GM06990 (cell line): Measurements from ENCODE around the gene FYB1.

Experiments used
- DNase-seq: peaks from one replicate; pipeline ENCODE4 v3.0.0-alpha.2; 2011; ENCODE audit not compliant: insufficient read length; ENCODE audit errors: extremely low read depth
- H3K27me3 ChIP-seq: replicated peaks from 2 replicates; pipeline ENCODE4 v1.6.0; 2011; ENCODE audit warnings: low read length; ENCODE audit not compliant: control insufficient read depth, insufficient read depth
- H3K36me3 ChIP-seq: 2 replicates; pipeline ENCODE4 v1.5.1; 2011; ENCODE audit warnings: low read length; ENCODE audit not compliant: control insufficient read depth, insufficient read depth
- H3K4me3 ChIP-seq: replicated peaks from 2 replicates; pipeline ENCODE4 v1.5.1; 2011; ENCODE audit warnings: low read depth, mild to moderate bottlenecking, control low read depth, low read length
- CTCF ChIP-seq: IDR thresholded peaks from 2 replicates; pipeline ENCODE4 v1.5.1; 2011; ENCODE audit warnings: low read length, control low read depth, mild to moderate bottlenecking, inconsistent platforms; ENCODE audit not compliant: insufficient read depth, poor library complexity, severe bottlenecking

Gene FYB1

GRCh38 chr5:39260095-39260494 lies 40.7 kb upstream of the FYB1 start:
- Histone ChIP-seq H3K27me3 (no peaks in the 10 kb centered on the region), H3K4me3 (no peak overlapping the region), H3K36me3 (no peaks in the 10 kb centered on the region)
- no peak for DNase-seq
- no peak for TF ChIP-seq CTCF

- Histone ChIP-seq H3K4me3 (no peak overlapping the region), H3K27me3 (no peaks in the 10 kb centered on the region), H3K36me3 (no peaks in the 10 kb centered on the region)
- TF ChIP-seq CTCF = no peak
- no peak for DNase-seq
Measured at GRCh38 chr5:39257554-39257953, 38.2 kb upstream of the FYB1 start.

GRCh38 chr5:39256477-39257235 lies 37.3 kb upstream of the FYB1 start:
- DNase-seq = peak; percentile 37
- H3K4me3 ChIP-seq = no peak overlapping the region
- H3K36me3 ChIP-seq = no peaks in the 10 kb centered on the region
- H3K27me3 ChIP-seq = no peaks in the 10 kb centered on the region
- TF ChIP-seq CTCF = no peak

- no peak for DNase-seq
- H3K36me3 ChIP-seq = no peaks in the 10 kb centered on the region
- no peak for TF ChIP-seq CTCF
- no peak overlapping the region for H3K4me3 ChIP-seq
- no peaks in the 10 kb centered on the region for H3K27me3 ChIP-seq
Measured at GRCh38 chr5:39255406-39255805, 36.0 kb upstream of the FYB1 start.

- Histone ChIP-seq H3K27me3 (no peaks in the 10 kb centered on the region), H3K36me3 (no peaks in the 10 kb centered on the region), H3K4me3 (no peak overlapping the region)
- no peak for TF ChIP-seq CTCF
- DNase-seq = no peak
Measured at GRCh38 chr5:39254671-39255070, 35.3 kb upstream of the FYB1 start.

GRCh38 chr5:39253196-39253595 lies 33.8 kb upstream of the FYB1 start:
- DNase-seq = no peak
- TF ChIP-seq CTCF = no peak
- Histone ChIP-seq H3K36me3 (no peaks in the 10 kb centered on the region), H3K4me3 (no peak overlapping the region), H3K27me3 (no peaks in the 10 kb centered on the region)
